ENCODE results near the gene CHST3. TPM values are rescaled to one million over a fixed set of nuclear protein-coding genes. Genes with fewer than 3 reads are reported as not detected.

The CHST3 gene
- total and polyA plus RNA-seq, 9 of the 15 experiments (the other 6 are each of a cell fraction or from before 2014, with no cell fraction given): 0.01 to 1.3 (median 0.15) TPM

GRCh38 chr10:72053690-72054089 is 89.5 kb downstream of the CHST3 start:
- no peak overlapping the region for H3K4me2 ChIP-seq (ENCODE audit: insufficient read depth, low read length)
- H3K9ac ChIP-seq (ENCODE audit: insufficient read depth in 1 of 2, low read depth in 2 of 2, low read length in 2 of 2): no peak overlapping the region
- H3K79me2 ChIP-seq (ENCODE audit: control insufficient read depth, insufficient read depth, low read length): no peaks in the 10 kb centered on the region
- no peak for DNase-seq (ENCODE audit: extremely low read depth in 1 of 4, low spot score in 3 of 4)
- BruUV-seq (replicated peaks): no TSS peak
- 14% methylated on average over 7 of the region's 7 CpGs for WGBS (ENCODE audit: insufficient coverage, low coverage, missing lambda C conversion rate)
- H3K9me3 ChIP-seq (replicated peaks; ENCODE audit: control insufficient read depth, insufficient read depth, low read depth, low read length): peaks cover 9% of the 10 kb centered on the region
- in situ Hi-C loops (cut with MboI) (no loop called here), intact Hi-C loops (cut with micrococcal nuclease) (no loop called here)
- no peak for FAIRE-seq
- H3K27ac ChIP-seq (ENCODE audit: extremely low read depth, low read depth, low read length): no peak overlapping the region
- TF ChIP-seq ZNF655 (CRISPR knock-in tag; IDR thresholded peaks at IDR 0.05): no peak
- ChIA-PET POLR2A (interaction anchor here (1.1 to 1.3 kb wide), 2 partner anchors 10 to 14 kb away, joined by 3 to 4 read pairs; no protein-coding TSS in a partner anchor), CTCF (ENCODE audit: low intra/inter-chr PET ratio) (interaction anchor here (0.8 kb wide), 1 partner anchor 9 kb away, joined by 5 read pairs; no protein-coding TSS in a partner anchor)
- H3K4me1 ChIP-seq (replicated peaks in 1 of 2; ENCODE audit: control insufficient read depth in 2 of 2, insufficient read depth in 2 of 2, low read length in 2 of 2): peaks cover 0 to 7% of the 10 kb centered on the region in 2 experiments; a peak in 2 of 5 replicates
- H3K9me1 ChIP-seq (ENCODE audit: control insufficient read depth, insufficient read depth, low read length): no peaks in the 10 kb centered on the region
- no peaks in the 10 kb centered on the region for H4K20me1 ChIP-seq (replicated peaks; ENCODE audit: control insufficient read depth, insufficient read depth, low read length)
- peaks cover 4 to 33% of the 10 kb centered on the region in 2 experiments; a peak in 3 of 5 replicates for H3K27me3 ChIP-seq (ENCODE audit: control insufficient read depth in 2 of 2, insufficient read depth in 2 of 2, low read length in 2 of 2)
- no peak overlapping the region for H3K4me3 ChIP-seq
- H3K36me3 ChIP-seq (ENCODE audit: control insufficient read depth, insufficient read depth, low read length): no peaks in the 10 kb centered on the region
- H2AFZ ChIP-seq (ENCODE audit: low read depth, low read length): no peak overlapping the region
- ATAC-seq: no peak

GRCh38 chr10:72056113-72056512 is 91.9 kb downstream of the CHST3 start:
- no peaks in the 10 kb centered on the region for H3K79me2 ChIP-seq (ENCODE audit: control insufficient read depth, insufficient read depth, low read length)
- no peaks in the 10 kb centered on the region for H3K9me1 ChIP-seq (ENCODE audit: control insufficient read depth, insufficient read depth, low read length)
- no peak for TF ChIP-seq YY1 (IDR thresholded peaks at IDR 0.05; ENCODE audit: borderline replicate concordance in 1 of 3, control insufficient read depth in 1 of 3, extremely low read depth in 1 of 3, insufficient read depth in 3 of 3, insufficient read length in 1 of 3, insufficient replicate concordance in 2 of 3, low read depth in 1 of 3, low read length in 2 of 3)
- TF ChIP-seq CBFB (CRISPR knock-in tag; IDR thresholded peaks at IDR 0.05): no peak
- FAIRE-seq (no peak), DNase-seq (ENCODE audit: extremely low read depth in 1 of 4, low spot score in 3 of 4) (no peak), ATAC-seq (no peak)
- ChIA-PET POLR2A (interaction anchor here (0.6 kb wide), 1 partner anchor 1335 kb away, joined by 3 read pairs; no protein-coding TSS in a partner anchor), CTCF (ENCODE audit: low intra/inter-chr PET ratio) (no interaction called here)
- H3K4me3 ChIP-seq: no peak overlapping the region
- H3K4me1 ChIP-seq (replicated peaks in 1 of 2; ENCODE audit: control insufficient read depth in 2 of 2, insufficient read depth in 2 of 2, low read length in 2 of 2): peaks cover 3 to 14% of the 10 kb centered on the region in 2 experiments; a peak in 3 of 5 replicates
- intact Hi-C loops (cut with micrococcal nuclease) (no loop called here), in situ Hi-C loops (cut with MboI) (no loop called here)
- H3K27me3 ChIP-seq (ENCODE audit: control insufficient read depth in 2 of 2, insufficient read depth in 2 of 2, low read length in 2 of 2): peaks cover 4 to 37% of the 10 kb centered on the region in 2 experiments; a peak in 3 of 5 replicates
- no peak overlapping the region for H2AFZ ChIP-seq (ENCODE audit: low read depth, low read length)
- peak overlapping the region in 1 of 2 experiments; percentile 14; a peak in 1 of 4 replicates for H3K9ac ChIP-seq (ENCODE audit: insufficient read depth in 1 of 2, low read depth in 2 of 2, low read length in 2 of 2)
- no peak overlapping the region for H3K27ac ChIP-seq (ENCODE audit: extremely low read depth, low read depth, low read length)
- no TSS peak for BruUV-seq (replicated peaks)
- WGBS (ENCODE audit: insufficient coverage, low coverage, missing lambda C conversion rate): 8% methylated on average over 5 of the region's 5 CpGs
- no peaks in the 10 kb centered on the region for H3K9me3 ChIP-seq (replicated peaks; ENCODE audit: control insufficient read depth, insufficient read depth, low read depth, low read length)
- no peaks in the 10 kb centered on the region for H3K36me3 ChIP-seq (ENCODE audit: control insufficient read depth, insufficient read depth, low read length)
- H4K20me1 ChIP-seq (replicated peaks; ENCODE audit: control insufficient read depth, insufficient read depth, low read length): no peaks in the 10 kb centered on the region
- no peak overlapping the region for H3K4me2 ChIP-seq (ENCODE audit: insufficient read depth, low read length)

Measured in K562 (cell line).